ENCODE results near the gene MACF1. TPM values are rescaled to one million over a fixed set of nuclear protein-coding genes. Genes with fewer than 3 reads are reported as not detected.

MACF1 gene
- total and polyA plus RNA-seq, 4 donors, result 69.1 to 966 (median 233) TPM

DNA sequence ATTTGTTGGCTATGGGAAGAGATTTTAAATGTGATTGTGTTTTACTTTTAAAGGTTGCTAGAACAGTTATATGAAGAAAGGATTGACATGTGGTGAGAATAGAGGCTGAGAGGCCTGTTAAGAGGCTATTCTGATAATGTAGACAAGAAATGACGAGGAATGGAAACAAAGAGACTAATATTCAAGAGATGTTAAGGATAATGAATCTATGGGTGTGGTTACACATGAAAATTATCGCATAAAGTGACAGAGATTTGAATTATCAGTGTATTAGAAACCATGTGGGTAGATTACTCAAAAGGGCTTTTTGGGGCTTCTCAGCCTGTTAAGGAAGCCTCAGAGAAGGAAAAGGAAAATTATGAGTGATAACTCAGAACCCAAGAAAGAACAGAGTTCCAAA lies 120.4 kb downstream of the MACF1 start:
- H3K9me3 ChIP-seq (ENCODE audit: control insufficient read depth in 4 of 4, insufficient read depth in 3 of 4, low read length in 3 of 4), result no peaks in the 10 kb centered on the region
- H3K4me1 ChIP-seq (ENCODE audit: control insufficient read depth in 5 of 5, insufficient read depth in 5 of 5, low read length in 5 of 5), result no peaks in the 10 kb centered on the region
- H3K36me3 ChIP-seq (ENCODE audit: control insufficient read depth in 4 of 4, insufficient read depth in 4 of 4, low read length in 4 of 4), result peaks cover 32 to 80% (median 70%) of the 10 kb centered on the region in 4 donors
- TF ChIP-seq, protein P1, sequence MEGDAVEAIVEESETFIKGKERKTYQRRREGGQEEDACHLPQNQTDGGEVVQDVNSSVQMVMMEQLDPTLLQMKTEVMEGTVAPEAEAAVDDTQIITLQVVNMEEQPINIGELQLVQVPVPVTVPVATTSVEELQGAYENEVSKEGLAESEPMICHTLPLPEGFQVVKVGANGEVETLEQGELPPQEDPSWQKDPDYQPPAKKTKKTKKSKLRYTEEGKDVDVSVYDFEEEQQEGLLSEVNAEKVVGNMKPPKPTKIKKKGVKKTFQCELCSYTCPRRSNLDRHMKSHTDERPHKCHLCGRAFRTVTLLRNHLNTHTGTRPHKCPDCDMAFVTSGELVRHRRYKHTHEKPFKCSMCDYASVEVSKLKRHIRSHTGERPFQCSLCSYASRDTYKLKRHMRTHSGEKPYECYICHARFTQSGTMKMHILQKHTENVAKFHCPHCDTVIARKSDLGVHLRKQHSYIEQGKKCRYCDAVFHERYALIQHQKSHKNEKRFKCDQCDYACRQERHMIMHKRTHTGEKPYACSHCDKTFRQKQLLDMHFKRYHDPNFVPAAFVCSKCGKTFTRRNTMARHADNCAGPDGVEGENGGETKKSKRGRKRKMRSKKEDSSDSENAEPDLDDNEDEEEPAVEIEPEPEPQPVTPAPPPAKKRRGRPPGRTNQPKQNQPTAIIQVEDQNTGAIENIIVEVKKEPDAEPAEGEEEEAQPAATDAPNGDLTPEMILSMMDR (IDR thresholded peaks at IDR 0.05; ENCODE audit: control extremely low read depth, extremely low read depth), result no peak
- ATAC-seq (ENCODE audit: insufficient read depth, low FRiP score) (no peak), DNase-seq (no peak)
- no peak overlapping the region for H3K4me3 ChIP-seq
- no peaks in the 10 kb centered on the region for H3K27me3 ChIP-seq (ENCODE audit: control insufficient read depth in 3 of 3, insufficient read depth in 3 of 3, low read length in 2 of 3)
- WGBS, 2 donors, result 90 to 92% methylated on average over 2 of the region's 2 CpGs
- H3K9ac ChIP-seq (ENCODE audit: insufficient read depth in 1 of 2, low read length in 2 of 2), result no peak overlapping the region
- no peak overlapping the region for H3K27ac ChIP-seq (ENCODE audit: low read depth in 1 of 2, low read length in 1 of 2)

DNA sequence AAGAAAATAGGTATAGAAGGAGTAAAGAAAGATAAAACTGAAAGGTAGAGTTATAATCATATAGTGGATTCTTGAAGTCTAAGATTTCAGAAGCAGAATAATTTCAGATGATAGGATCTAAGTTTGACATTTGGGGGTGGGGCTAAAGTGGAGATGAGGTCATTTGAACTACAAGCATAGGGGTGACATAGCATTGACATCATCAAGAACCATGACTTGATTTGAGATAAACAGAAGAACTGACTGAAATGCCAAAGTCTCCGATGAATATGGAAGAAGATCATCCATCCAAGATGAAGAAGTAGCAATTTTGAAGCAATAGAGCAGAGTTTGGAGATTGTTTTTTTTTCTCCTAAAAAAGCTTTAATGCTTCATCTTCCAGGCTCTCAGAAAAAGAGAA lies 122.3 kb downstream of the MACF1 start:
- Histone ChIP-seq H3K36me3 (ENCODE audit: control insufficient read depth in 4 of 4, insufficient read depth in 4 of 4, low read length in 4 of 4) (peaks cover 36 to 74% (median 65%) of the 10 kb centered on the region in 4 donors), H3K4me3 (no peak overlapping the region), H3K9ac (ENCODE audit: insufficient read depth in 1 of 2, low read length in 2 of 2) (no peak overlapping the region), H3K9me3 (ENCODE audit: control insufficient read depth in 4 of 4, insufficient read depth in 3 of 4, low read length in 3 of 4) (no peaks in the 10 kb centered on the region), H3K27ac (ENCODE audit: low read depth in 1 of 2, low read length in 1 of 2) (no peak overlapping the region), H3K4me1 (ENCODE audit: control insufficient read depth in 5 of 5, insufficient read depth in 5 of 5, low read length in 5 of 5) (peaks cover 0 to 2% (median 0%) of the 10 kb centered on the region in 5 donors), H3K27me3 (ENCODE audit: control insufficient read depth in 3 of 3, insufficient read depth in 3 of 3, low read length in 2 of 3) (no peaks in the 10 kb centered on the region)
- ATAC-seq (ENCODE audit: insufficient read depth, low FRiP score), result no peak
- peak in 1 of 3 donors; percentile 12 for DNase-seq
- TF ChIP-seq, protein P1 (IDR thresholded peaks at IDR 0.05; ENCODE audit: control extremely low read depth, extremely low read depth), result no peak
- WGBS, 2 donors, result 100% methylated on average over 1 of the region's 1 CpG

DNA sequence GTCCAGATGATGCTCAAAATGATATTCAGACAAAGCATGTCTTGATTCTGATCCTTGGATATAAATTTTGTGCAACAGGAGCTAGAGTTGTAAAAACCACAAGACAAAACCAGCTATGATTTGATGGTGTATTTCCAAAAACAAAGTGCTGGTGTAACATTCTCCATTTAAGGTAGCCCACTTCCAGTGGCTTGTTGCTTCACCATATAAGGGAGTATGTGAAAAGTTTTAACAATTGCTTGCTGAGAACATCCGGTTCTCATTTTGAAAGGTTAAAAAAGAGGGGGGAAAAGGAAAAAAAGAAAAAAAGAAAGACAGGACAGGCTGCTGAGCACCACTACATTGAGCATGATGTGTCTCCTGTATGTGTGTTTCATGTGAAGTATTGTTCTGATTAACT lies 123.6 kb downstream of the MACF1 start:
- no peaks in the 10 kb centered on the region for H3K27me3 ChIP-seq (ENCODE audit: control insufficient read depth in 3 of 3, insufficient read depth in 3 of 3, low read length in 2 of 3)
- H3K9me3 ChIP-seq (ENCODE audit: control insufficient read depth in 4 of 4, insufficient read depth in 3 of 4, low read length in 3 of 4), result no peaks in the 10 kb centered on the region
- no peak overlapping the region for H3K9ac ChIP-seq (ENCODE audit: insufficient read depth in 1 of 2, low read length in 2 of 2)
- WGBS, 2 donors, result 72 to 75% methylated on average over 1 of the region's 1 CpG
- ATAC-seq (ENCODE audit: insufficient read depth, low FRiP score) (no peak), DNase-seq (no peak)
- peaks cover 0 to 2% (median 0%) of the 10 kb centered on the region in 5 donors for H3K4me1 ChIP-seq (ENCODE audit: control insufficient read depth in 5 of 5, insufficient read depth in 5 of 5, low read length in 5 of 5)
- TF ChIP-seq, protein P1 (IDR thresholded peaks at IDR 0.05; ENCODE audit: control extremely low read depth, extremely low read depth), result no peak
- no peak overlapping the region for H3K4me3 ChIP-seq
- H3K36me3 ChIP-seq (ENCODE audit: control insufficient read depth in 4 of 4, insufficient read depth in 4 of 4, low read length in 4 of 4), result peaks cover 38 to 74% (median 65%) of the 10 kb centered on the region in 4 donors
- no peak overlapping the region for H3K27ac ChIP-seq (ENCODE audit: low read depth in 1 of 2, low read length in 1 of 2)

DNA sequence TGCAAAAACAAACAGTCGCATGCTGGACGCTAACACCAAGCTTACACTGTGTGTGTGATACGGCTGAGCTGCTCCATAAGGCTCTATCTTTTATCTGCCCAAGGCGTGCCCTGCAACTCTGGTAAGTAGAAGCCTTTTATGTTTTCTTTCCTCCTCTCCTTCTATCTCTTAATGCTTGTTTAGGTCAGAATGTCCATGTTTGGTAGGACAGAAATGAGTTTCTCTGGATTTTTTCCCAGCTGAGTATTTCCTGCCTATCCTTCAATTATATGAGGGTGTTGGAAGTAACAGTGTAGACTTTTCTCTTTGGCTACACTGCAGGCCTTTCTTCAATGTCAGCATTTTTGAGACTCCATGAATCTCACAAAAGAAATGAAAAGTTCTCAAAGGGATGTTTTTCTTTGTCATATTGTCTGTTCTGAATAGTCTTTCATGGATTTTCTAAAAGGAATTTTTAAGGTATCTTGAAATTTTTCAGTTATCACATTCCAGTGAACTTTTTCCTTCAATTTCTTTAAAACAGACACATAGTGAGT lies 124.2 kb downstream of the MACF1 start:
- Histone ChIP-seq H3K9ac (ENCODE audit: insufficient read depth in 1 of 2, low read length in 2 of 2) (no peak overlapping the region), H3K9me3 (ENCODE audit: control insufficient read depth in 4 of 4, insufficient read depth in 3 of 4, low read length in 3 of 4) (no peaks in the 10 kb centered on the region), H3K27ac (ENCODE audit: low read depth in 1 of 2, low read length in 1 of 2) (peak overlapping the region in 1 of 2 donors; percentile 79), H3K36me3 (ENCODE audit: control insufficient read depth in 4 of 4, insufficient read depth in 4 of 4, low read length in 4 of 4) (peaks cover 37 to 78% (median 66%) of the 10 kb centered on the region in 4 donors), H3K27me3 (ENCODE audit: control insufficient read depth in 3 of 3, insufficient read depth in 3 of 3, low read length in 2 of 3) (no peaks in the 10 kb centered on the region), H3K4me3 (no peak overlapping the region), H3K4me1 (ENCODE audit: control insufficient read depth in 5 of 5, insufficient read depth in 5 of 5, low read length in 5 of 5) (peaks cover 0 to 2% (median 0%) of the 10 kb centered on the region in 5 donors)
- TF ChIP-seq, protein P1 (IDR thresholded peaks at IDR 0.05; ENCODE audit: control extremely low read depth, extremely low read depth), result no peak
- WGBS, 2 donors, result 90% methylated on average over 4 of the region's 4 CpGs
- DNase-seq, result no peak
- no peak for ATAC-seq (ENCODE audit: insufficient read depth, low FRiP score)
